GM12872 (cell line): Measurements from ENCODE around the gene KRTAP10-12.

ENCODE experiments used
- TF ChIP-seq, protein P1 (sequence below): IDR thresholded peaks from 3 replicates; pipeline ENCODE4 v1.5.1; 2011; ENCODE audit warnings: low read depth, mild to moderate bottlenecking, low read length, moderate library complexity; ENCODE audit not compliant: insufficient read depth

KRTAP10-12 gene

DNA sequence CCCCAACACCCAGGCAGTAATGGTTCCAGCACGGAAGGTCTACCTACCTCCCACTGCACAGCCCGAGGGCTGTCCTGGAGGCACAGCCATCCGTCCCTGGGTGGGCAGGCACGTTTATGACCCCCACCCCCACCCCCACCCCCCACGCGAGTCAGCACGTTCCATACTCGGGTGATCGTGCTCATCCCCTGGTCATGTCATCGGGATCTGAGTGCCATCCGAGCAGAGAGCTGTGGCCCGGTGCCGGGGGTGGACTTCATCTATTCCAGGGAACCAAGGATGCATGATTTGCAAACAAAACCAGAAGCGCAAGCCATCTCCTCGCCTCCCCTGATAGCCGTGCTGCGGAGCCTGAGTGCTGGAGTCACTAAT is 13.3 kb downstream of the KRTAP10-12 start:
- TF ChIP-seq, protein P1, sequence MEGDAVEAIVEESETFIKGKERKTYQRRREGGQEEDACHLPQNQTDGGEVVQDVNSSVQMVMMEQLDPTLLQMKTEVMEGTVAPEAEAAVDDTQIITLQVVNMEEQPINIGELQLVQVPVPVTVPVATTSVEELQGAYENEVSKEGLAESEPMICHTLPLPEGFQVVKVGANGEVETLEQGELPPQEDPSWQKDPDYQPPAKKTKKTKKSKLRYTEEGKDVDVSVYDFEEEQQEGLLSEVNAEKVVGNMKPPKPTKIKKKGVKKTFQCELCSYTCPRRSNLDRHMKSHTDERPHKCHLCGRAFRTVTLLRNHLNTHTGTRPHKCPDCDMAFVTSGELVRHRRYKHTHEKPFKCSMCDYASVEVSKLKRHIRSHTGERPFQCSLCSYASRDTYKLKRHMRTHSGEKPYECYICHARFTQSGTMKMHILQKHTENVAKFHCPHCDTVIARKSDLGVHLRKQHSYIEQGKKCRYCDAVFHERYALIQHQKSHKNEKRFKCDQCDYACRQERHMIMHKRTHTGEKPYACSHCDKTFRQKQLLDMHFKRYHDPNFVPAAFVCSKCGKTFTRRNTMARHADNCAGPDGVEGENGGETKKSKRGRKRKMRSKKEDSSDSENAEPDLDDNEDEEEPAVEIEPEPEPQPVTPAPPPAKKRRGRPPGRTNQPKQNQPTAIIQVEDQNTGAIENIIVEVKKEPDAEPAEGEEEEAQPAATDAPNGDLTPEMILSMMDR: no peak

DNA sequence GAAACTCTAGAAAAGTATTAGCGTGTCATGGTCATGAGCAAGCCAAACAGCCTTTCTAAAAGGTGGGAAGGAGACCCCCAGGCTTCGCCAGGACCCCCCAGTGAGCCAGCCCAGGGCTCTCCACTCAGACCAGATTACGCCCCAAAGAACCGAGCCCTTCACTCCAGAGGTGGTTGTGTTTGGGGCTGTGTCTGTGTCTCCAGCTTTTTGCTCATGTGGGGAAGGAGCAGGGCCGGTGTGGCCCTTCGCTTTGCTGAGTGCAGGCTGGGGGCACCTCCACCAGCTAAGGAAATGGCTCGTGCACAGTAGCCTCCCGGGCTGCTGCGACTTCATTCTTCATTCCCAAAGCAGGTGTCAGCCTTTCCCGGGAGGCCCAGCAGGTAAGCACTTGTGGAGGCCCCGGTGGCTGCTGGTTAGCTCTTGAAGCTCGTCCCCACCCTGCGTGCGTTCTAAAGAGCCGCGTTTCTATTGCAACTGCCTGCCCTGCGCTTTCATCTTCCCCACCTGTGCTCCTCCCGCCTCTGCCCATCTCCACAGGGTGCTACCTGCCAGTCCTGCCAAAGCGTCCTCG is 13.9 kb downstream of the KRTAP10-12 start:
- TF ChIP-seq, protein P1: no peak

DNA sequence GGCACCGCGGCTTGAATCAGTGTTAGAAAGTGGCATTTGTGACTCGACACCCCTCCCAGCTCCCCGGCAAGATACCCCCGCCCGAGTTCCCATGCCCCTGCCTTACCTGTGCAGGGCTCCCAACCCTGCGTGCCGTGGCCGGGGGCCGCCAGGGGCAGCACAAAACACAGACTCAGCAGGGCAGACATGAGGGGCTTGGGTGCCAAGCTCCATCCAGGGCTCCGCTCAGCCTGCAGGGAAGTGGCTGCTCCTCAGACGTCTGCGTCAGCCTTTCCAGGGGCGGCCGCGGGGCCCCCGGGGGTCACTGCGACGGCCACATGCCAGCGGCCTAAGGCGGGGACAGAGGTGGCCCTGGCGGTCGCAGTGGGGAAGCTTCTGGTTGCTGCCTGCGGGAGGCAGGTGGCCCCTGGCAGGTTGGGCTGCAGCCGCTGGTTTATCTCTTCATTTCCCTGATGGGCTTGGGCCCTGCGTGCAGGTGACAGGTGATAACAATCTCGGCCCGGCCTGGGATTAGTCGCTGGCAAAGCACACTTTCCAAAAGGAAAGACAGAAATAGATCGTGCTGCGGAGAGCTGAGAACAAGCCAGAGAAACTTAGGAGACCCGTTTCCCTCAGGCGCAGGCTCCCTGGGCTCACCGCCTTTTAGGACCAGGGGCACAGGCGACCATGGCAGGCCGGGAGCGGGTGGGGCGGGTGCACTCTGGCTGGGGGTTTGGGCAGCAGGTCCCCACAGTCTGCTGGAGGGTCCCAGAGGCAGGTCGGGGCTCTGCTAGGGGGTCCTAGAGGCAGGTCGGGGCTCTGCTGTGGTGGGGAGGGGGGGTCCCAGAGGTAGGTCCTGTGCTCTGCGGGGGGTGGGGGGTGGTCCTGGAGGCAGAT is 14.6 kb downstream of the KRTAP10-12 start, which contains the start of gene TSPEAR:
TSS of gene TSPEAR (minus strand) at position 246 of the 876 bp plus-strand sequence. CDS start at position 188, 58 bp downstream.
- TF ChIP-seq, protein P1: no peak

DNA sequence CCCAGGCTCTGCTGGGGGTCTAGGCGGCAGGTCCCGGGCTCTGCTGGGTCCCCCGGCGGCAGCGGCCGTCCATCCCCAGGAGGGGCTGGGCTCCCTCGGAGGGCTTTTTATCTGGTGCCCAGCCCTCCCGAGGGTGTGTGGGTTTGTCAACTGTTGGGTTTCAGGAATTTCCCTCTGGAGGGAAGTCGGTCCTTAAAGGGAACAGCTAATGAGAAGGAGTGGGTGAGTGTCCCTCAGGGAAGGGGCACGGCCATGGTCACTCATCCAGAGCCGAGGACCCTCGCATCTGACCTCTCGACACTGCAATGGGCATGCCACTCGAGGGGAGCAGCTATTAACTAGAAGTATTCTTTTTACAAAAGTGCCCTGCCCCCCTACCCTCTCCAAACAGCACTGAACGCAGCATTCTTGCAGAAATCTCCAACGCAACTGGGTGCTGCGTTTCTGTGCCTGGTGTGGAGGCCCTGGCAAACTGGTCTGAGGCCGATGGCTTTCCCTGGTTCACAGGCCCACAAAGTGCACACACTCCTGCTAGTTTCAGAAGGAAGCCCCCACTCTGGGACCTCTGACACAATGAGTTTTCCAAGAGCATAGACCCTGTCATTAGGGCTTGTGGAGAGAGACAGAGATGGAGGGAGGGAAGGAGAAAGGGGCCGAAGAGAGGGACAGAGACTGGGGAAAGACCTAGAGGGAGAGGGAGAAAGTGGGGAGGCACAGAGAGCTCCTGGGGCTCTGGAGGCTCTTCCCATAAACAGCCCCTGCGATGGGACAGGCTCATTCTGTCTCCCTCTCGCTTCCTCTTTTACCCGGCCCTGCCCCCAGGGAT is 15.4 kb downstream of the KRTAP10-12 start:
- TF ChIP-seq, protein P1: no peak

DNA sequence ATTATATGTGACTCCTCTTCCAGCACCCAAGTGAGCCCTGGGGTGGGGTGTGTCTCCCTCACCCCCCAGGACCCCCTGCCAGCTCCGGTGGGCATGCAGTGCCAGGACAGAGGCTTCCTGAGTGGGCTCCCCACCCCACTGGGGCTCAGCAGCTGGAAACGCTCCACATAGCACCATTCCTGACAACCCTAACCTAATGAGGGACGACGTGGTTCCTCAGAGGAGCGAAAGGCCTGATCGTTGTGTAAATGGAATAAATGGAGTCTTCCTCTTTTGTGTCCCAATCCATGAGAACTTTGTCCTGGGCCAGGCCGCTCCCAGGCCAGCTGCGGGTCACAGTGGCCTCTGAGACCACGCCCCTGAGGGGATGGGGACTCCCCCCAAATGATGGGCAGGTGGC is 16.2 kb downstream of the KRTAP10-12 start:
- TF ChIP-seq, protein P1: no peak

DNA sequence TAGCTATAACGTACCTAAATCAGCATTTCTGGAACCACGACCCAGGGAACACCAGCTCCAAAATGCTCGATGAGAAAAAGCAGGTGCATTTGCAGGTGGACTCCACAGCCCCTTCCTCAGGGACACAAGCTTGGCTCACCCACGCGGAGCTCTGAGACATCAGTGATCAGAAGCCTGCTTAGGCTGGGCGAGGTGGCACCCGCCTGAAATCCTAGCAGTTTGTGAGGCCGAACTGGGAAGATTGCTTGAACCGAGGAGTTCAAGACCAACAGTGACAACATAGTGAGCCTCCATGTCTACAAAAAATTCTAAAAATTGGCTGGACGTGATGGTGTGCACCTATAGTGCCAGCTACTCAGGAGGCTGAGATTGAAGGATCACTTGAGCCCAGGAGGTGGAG is 16.9 kb downstream of the KRTAP10-12 start:
- TF ChIP-seq, protein P1: no peak

DNA sequence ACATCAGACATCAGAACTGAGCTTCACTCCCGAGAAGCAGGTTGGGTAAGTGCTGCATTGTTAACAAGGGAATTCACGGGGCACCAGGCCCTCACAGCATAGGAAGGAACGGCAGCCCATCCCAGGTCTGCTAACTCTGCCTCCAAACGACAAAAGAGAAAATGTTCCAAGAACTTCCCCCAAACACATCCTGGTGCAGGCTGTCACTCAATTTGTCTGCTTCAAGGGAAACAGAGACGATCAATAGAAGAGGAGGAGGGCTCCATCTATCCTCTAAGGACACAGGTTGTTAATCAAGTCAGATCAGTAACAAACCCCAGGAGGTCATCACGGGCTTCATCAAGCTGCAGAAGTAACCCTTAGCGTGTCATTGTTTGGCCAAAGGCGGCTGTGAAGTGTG is 17.9 kb downstream of the KRTAP10-12 start:
- TF ChIP-seq, protein P1: no peak
